PC-3 (cell line): ENCODE measurements around the gene CCAR1. TPM values are rescaled to one million over a fixed set of nuclear protein-coding genes. Genes with fewer than 3 reads are reported as not detected.
"Not testable (repeated sequence)": the region's sequence is repeated elsewhere in the genome, so short reads cannot be mapped to it uniquely, and the experiment has no call there.

Experiments used
- ATAC-seq: fragments of 200-7000 bp; cut with Tn5 transposase; 2 replicates; pipeline ENCODE4 v1.9.1; 2020; ENCODE audit warnings: mild to moderate bottlenecking, moderate library complexity
- BruUV-seq: library from RNA; stranded (reverse); fragments of 400-500 nt; replicated peaks from 2 replicates; lab custom pipeline; 2021; lab: Mats Ljungman, UMichigan
- CTCF ChIA-PET: fragments of 300-600 bp; sonication (Branson Sonifier 250); formaldehyde crosslinking; loops from one replicate; lab custom pipeline; 2022; ENCODE audit warnings: antibody characterized with exemption; lab: Charles Lee
- POLR2A ChIA-PET: fragments of 300-600 bp; sonication (Branson Sonifier 250); formaldehyde crosslinking; loops from one replicate; lab custom pipeline; 2022; ENCODE audit warnings: antibody characterized with exemption; ENCODE audit not compliant: unreplicated experiment; lab: Charles Lee
- DNase-seq: peaks from one replicate; pipeline ENCODE4 v3.0.0-alpha.2; 2015
- H2AFZ ChIP-seq: fragments of 300-600 bp; sonication (generic); 2 replicates; pipeline ENCODE4 v1.6.0; 2016; ENCODE audit warnings: antibody characterized with exemption, low read length
- H3F3A ChIP-seq: fragments of 300-600 bp; sonication (generic); one replicate; pipeline ENCODE4 v1.6.0; 2017; ENCODE audit warnings: antibody characterized with exemption, low read length, control low read depth, mild to moderate bottlenecking; ENCODE audit not compliant: unreplicated experiment
- H3K27ac ChIP-seq: fragments of 300-600 bp; sonication (generic); 2 replicates; pipeline ENCODE4 v1.5.1; 2016; ENCODE audit warnings: mild to moderate bottlenecking, low read length
- H3K27me3 ChIP-seq: fragments of 300-600 bp; sonication (generic); 2 replicates; pipeline ENCODE4 v1.6.1; 2016; ENCODE audit warnings: low read length, mixed read lengths
- H3K36me3 ChIP-seq: fragments of 300-600 bp; sonication (generic); 2 replicates; pipeline ENCODE4 v1.6.1; 2016; ENCODE audit warnings: low read depth, mixed run types, low read length, mixed read lengths
- H3K4me1 ChIP-seq: fragments of 300-600 bp; sonication (generic); 2 replicates; pipeline ENCODE4 v1.5.1; 2016; ENCODE audit warnings: low read length; ENCODE audit not compliant: insufficient read depth
- H3K4me2 ChIP-seq: fragments of 300-600 bp; sonication (generic); 2 replicates; pipeline ENCODE4 v1.6.0; 2016; ENCODE audit warnings: low read length
- H3K4me3 ChIP-seq: fragments of 300-600 bp; sonication (generic); 2 replicates; pipeline ENCODE4 v1.5.1; 2016; ENCODE audit warnings: mild to moderate bottlenecking, low read length, mixed read lengths
- H3K79me2 ChIP-seq: fragments of 300-600 bp; sonication (generic); 2 replicates; pipeline ENCODE4 v1.6.1; 2017; ENCODE audit warnings: low read length, mixed read lengths
- H3K9ac ChIP-seq: fragments of 300-600 bp; sonication (generic); 2 replicates; pipeline ENCODE4 v1.6.0; 2016; ENCODE audit warnings: mild to moderate bottlenecking, low read length
- H3K9me2 ChIP-seq: fragments of 300-600 bp; sonication (generic); replicated peaks from 2 replicates; pipeline ENCODE4 v1.6.1; 2016; ENCODE audit warnings: mixed run types, low read length, mixed read lengths
- H3K9me3 ChIP-seq: fragments of 300-600 bp; sonication (generic); 2 replicates; pipeline ENCODE4 v1.6.1; 2016; ENCODE audit warnings: low read length, mixed read lengths
- H4K20me1 ChIP-seq: fragments of 300-600 bp; sonication (generic); 2 replicates; pipeline ENCODE4 v1.6.1; 2016; ENCODE audit warnings: low read length, mixed read lengths
- CTCF ChIP-seq: fragments of 300-600 bp; sonication (generic); conservative IDR thresholded peaks from 2 replicates; pipeline ENCODE4 v1.5.1; 2017; ENCODE audit warnings: antibody characterized with exemption, low read depth, mild to moderate bottlenecking, low read length
- EZH2 ChIP-seq: fragments of 300-600 bp; sonication (generic); IDR thresholded peaks from one replicate; pipeline ENCODE4 v1.6.1; 2017; ENCODE audit warnings: antibody characterized with exemption, mild to moderate bottlenecking, low read length; ENCODE audit not compliant: unreplicated experiment
- EZH2phosphoT487 ChIP-seq: fragments of 300-600 bp; sonication (generic); IDR thresholded peaks from 2 replicates; pipeline ENCODE4 v1.6.1; 2018; ENCODE audit warnings: mild to moderate bottlenecking, antibody characterized with exemption, low read length, borderline replicate concordance
- intact Hi-C: fragments of 100-400 bp; cut with micrococcal nuclease; formaldehyde crosslinking; loops from 2 replicates; pipeline ENCODE4 v1.9.0; 2023
- total RNA-seq: library from RNA; depleted of rRNA; stranded (reverse); fragments of >200 nt; gene quantifications from 2 replicates; pipeline ENCODE4 v1.2.3, GENCODE V29; 2014

The CCAR1 gene
- total RNA-seq, 1 experiment from 2014 or later: 92.1 TPM

GRCh38 chr10:68831961-68832455, 111.0 kb downstream of the CCAR1 start:
- Histone ChIP-seq H3K4me1 (0 out of 2 replicates have a peak, but pooled peaks cover under 1% of the 10 kb centered on the region), H3K27ac (no peak overlapping the region), H3K79me2 (no peaks in the 10 kb centered on the region), H3K9me3 (no peaks in the 10 kb centered on the region), H3K4me3 (no peak overlapping the region), H3K9me2 (no peaks in the 10 kb centered on the region), H2AFZ (no peak overlapping the region), H3K36me3 (no peaks in the 10 kb centered on the region), H3K27me3 (no peaks in the 10 kb centered on the region), H3K4me2 (no peak overlapping the region), H3F3A (no peaks in the 10 kb centered on the region), H4K20me1 (no peaks in the 10 kb centered on the region), H3K9ac (no peak overlapping the region)
- no peak for DNase-seq
- intact Hi-C loops: no loop called here
- no peak for ATAC-seq
- BruUV-seq: no TSS peak
- ChIA-PET POLR2A (no interaction called here), CTCF (no interaction called here)
- no peak for TF ChIP-seq CTCF
- no peak for TF ChIP-seq EZH2
- no peak for TF ChIP-seq EZH2phosphoT487

DNA sequence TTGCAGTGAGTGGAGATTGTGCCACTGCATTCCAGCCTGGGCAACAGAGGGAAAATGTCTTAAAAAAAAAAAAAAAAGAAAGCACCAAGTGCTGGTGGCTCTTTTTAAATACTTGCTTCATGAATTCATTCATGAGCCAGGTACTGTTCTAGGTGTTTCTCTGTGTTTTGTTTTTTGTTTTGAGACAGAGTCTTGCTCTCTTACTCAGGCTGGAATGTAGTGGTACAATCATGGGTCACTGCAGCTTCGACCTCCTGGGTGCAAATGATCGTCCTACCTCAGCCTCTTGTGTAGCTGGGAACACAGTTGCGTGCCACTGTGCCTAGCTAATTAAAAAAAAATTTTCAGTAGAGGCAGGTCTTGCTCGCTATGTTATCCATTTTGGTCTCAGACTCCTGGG, 111.6 kb downstream of the CCAR1 start:
- H3K36me3 ChIP-seq: no peaks in the 10 kb centered on the region
- ChIA-PET CTCF (no interaction called here), POLR2A (no interaction called here)
- H3K9me3 ChIP-seq: no peaks in the 10 kb centered on the region
- H3K79me2 ChIP-seq: no peaks in the 10 kb centered on the region
- TF ChIP-seq EZH2phosphoT487 (no peak), CTCF (no peak), EZH2 (no peak)
- no peaks in the 10 kb centered on the region for H3K27me3 ChIP-seq
- intact Hi-C loops: no loop called here
- H3K4me3 ChIP-seq: no peak overlapping the region
- no peaks in the 10 kb centered on the region for H3K9me2 ChIP-seq
- H4K20me1 ChIP-seq: no peaks in the 10 kb centered on the region
- no peak overlapping the region for H2AFZ ChIP-seq
- no peak for ATAC-seq
- no peak overlapping the region for H3K27ac ChIP-seq
- no peaks in the 10 kb centered on the region for H3K4me1 ChIP-seq
- no peak overlapping the region for H3K4me2 ChIP-seq
- DNase-seq: no peak
- no peak overlapping the region for H3K9ac ChIP-seq
- no TSS peak for BruUV-seq
- no peaks in the 10 kb centered on the region for H3F3A ChIP-seq

GRCh38 chr10:68837626-68838322, 116.7 kb downstream of the CCAR1 start:
- Histone ChIP-seq H3K4me3 (no peak overlapping the region), H3K36me3 (no peaks in the 10 kb centered on the region), H3K27ac (no peak overlapping the region), H3K9ac (no peak overlapping the region), H4K20me1 (no peaks in the 10 kb centered on the region), H3K27me3 (no peaks in the 10 kb centered on the region), H3F3A (no peaks in the 10 kb centered on the region), H3K79me2 (no peaks in the 10 kb centered on the region), H3K4me2 (no peak overlapping the region), H3K9me2 (no peaks in the 10 kb centered on the region), H3K9me3 (no peaks in the 10 kb centered on the region), H3K4me1 (no peaks in the 10 kb centered on the region), H2AFZ (no peak overlapping the region)
- intact Hi-C loops: no loop called here
- CTCF ChIA-PET: no interaction called here
- ATAC-seq: no peak
- TF ChIP-seq EZH2: no peak
- TF ChIP-seq CTCF: no peak
- no peak for TF ChIP-seq EZH2phosphoT487
- POLR2A ChIA-PET: no interaction called here
- no TSS peak for BruUV-seq
- DNase-seq: no peak

DNA sequence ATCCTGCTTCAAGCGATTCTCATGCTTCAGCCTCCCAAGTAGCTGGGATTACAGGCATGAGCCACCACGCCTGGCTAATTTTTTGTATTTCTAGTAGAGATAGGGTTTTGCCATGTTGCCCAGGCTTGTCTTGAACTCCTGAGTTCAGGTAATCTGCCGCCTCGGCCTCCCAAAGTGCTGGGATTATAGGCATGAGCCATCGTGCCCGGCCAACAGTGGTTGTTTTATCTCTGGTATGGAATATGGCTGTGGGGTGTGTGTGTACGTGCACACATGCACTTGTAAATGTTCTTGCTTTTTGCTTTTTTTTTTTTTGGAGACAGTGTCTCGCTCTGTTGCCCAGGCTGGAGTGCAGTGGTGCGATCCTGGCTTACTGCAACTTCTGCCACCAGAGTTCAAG, 119.6 kb downstream of the CCAR1 start:
- H3K36me3 ChIP-seq, H3K9me3 ChIP-seq, H3K4me3 ChIP-seq, intact Hi-C loops, H3K4me2 ChIP-seq, DNase-seq, H3K9ac ChIP-seq, H2AFZ ChIP-seq, H3K79me2 ChIP-seq, H3F3A ChIP-seq, CTCF ChIA-PET, H3K27ac ChIP-seq, H4K20me1 ChIP-seq, H3K4me1 ChIP-seq, H3K9me2 ChIP-seq, H3K27me3 ChIP-seq, BruUV-seq, POLR2A ChIA-PET, ATAC-seq: not testable (repeated sequence)
